Mesodermal cell (in vitro differentiated cells): ENCODE results near the gene TRPM2.

Experiments used
- H3K27ac ChIP-seq: 2 replicates; pipeline ENCODE4 v1.7.0; 2013; ENCODE audit warnings: mild to moderate bottlenecking, low read depth, low read length, moderate library complexity; ENCODE audit not compliant: severe bottlenecking
- H3K36me3 ChIP-seq: 2 replicates; pipeline ENCODE4 v1.7.1; 2013; ENCODE audit warnings: mild to moderate bottlenecking, low read length, moderate library complexity; ENCODE audit not compliant: control insufficient read depth, insufficient read depth
- H3K4me1 ChIP-seq: one replicate; pipeline ENCODE4 v1.7.1; 2013; ENCODE audit warnings: mild to moderate bottlenecking, low read length; ENCODE audit not compliant: insufficient read depth, control insufficient read depth, poor library complexity, severe bottlenecking
- H3K4me3 ChIP-seq: 2 replicates; pipeline ENCODE4 v1.7.0; 2013; ENCODE audit warnings: low read length, control low read depth, mild to moderate bottlenecking; ENCODE audit not compliant: insufficient read depth, poor library complexity, severe bottlenecking; ENCODE audit errors: extremely low read depth
- H3K9me3 ChIP-seq: 2 replicates; pipeline ENCODE4 v1.7.1; 2013; ENCODE audit warnings: mild to moderate bottlenecking, low read length, moderate library complexity; ENCODE audit not compliant: control insufficient read depth
- WGBS, 2 experiments: methylation state at CpG; one replicate each; pipeline ENCODE4 v1.1.5; 2013; ENCODE audit warnings: missing lambda C conversion rate in 2 of 2; ENCODE audit not compliant: insufficient coverage in 2 of 2; 5-methylcytosine and 5-hydroxymethylcytosine counted together

Gene TRPM2

GRCh38 chr21:44427241-44428120 lies 74.1 kb downstream of the TRPM2 start:
- Histone ChIP-seq H3K4me3 (no peak overlapping the region), H3K27ac (no peak overlapping the region), H3K9me3 (peaks cover 10% of the 10 kb centered on the region), H3K36me3 (no peaks in the 10 kb centered on the region), H3K4me1 (no peaks in the 10 kb centered on the region)
- 89 to 91% methylated on average over 20 to 26 of the region's 28 CpGs for WGBS, 2 experiments

GRCh38 chr21:44428281-44428960 lies 75.0 kb downstream of the TRPM2 start:
- H3K27ac ChIP-seq = no peak overlapping the region
- H3K36me3 ChIP-seq = no peaks in the 10 kb centered on the region
- no peaks in the 10 kb centered on the region for H3K4me1 ChIP-seq
- 60 to 70% methylated on average over 3 of the region's 3 CpGs for WGBS, 2 experiments
- peaks cover 10% of the 10 kb centered on the region for H3K9me3 ChIP-seq
- H3K4me3 ChIP-seq = no peak overlapping the region

GRCh38 chr21:44429894-44430293 lies 76.5 kb downstream of the TRPM2 start:
- Histone ChIP-seq H3K4me1 (no peaks in the 10 kb centered on the region), H3K27ac (no peak overlapping the region), H3K4me3 (no peak overlapping the region), H3K9me3 (peaks cover 10% of the 10 kb centered on the region), H3K36me3 (no peaks in the 10 kb centered on the region)
- WGBS, 2 experiments = no CpG with 5 or more reads among the region's 1 CpG

- 90 to 94% methylated on average over 2 to 3 of the region's 4 CpGs for WGBS, 2 experiments
- H3K36me3 ChIP-seq = no peaks in the 10 kb centered on the region
- H3K4me3 ChIP-seq = no peak overlapping the region
- no peak overlapping the region for H3K27ac ChIP-seq
- H3K4me1 ChIP-seq = no peaks in the 10 kb centered on the region
- peaks cover 10% of the 10 kb centered on the region for H3K9me3 ChIP-seq
Observed at GRCh38 chr21:44431300-44431699, 77.9 kb downstream of the TRPM2 start.

GRCh38 chr21:44432841-44433790 lies 79.7 kb downstream of the TRPM2 start:
- Histone ChIP-seq H3K4me1 (no peaks in the 10 kb centered on the region), H3K9me3 (peaks cover 10% of the 10 kb centered on the region), H3K27ac (no peak overlapping the region), H3K36me3 (no peaks in the 10 kb centered on the region), H3K4me3 (no peak overlapping the region)
- 92% methylated on average over 30 to 32 of the region's 34 CpGs for WGBS, 2 experiments

GRCh38 chr21:44433791-44434567 lies 80.6 kb downstream of the TRPM2 start:
- H3K4me1 ChIP-seq = no peaks in the 10 kb centered on the region
- no peak overlapping the region for H3K4me3 ChIP-seq
- 89 to 94% methylated on average over 34 to 35 of the region's 39 CpGs for WGBS, 2 experiments
- H3K36me3 ChIP-seq = no peaks in the 10 kb centered on the region
- H3K9me3 ChIP-seq = peaks cover 10% of the 10 kb centered on the region
- no peak overlapping the region for H3K27ac ChIP-seq

GRCh38 chr21:44434568-44434925 lies 81.1 kb downstream of the TRPM2 start:
- WGBS, 2 experiments = 86 to 96% methylated on average over 12 to 13 of the region's 13 CpGs
- no peaks in the 10 kb centered on the region for H3K36me3 ChIP-seq
- no peak overlapping the region for H3K27ac ChIP-seq
- no peaks in the 10 kb centered on the region for H3K4me1 ChIP-seq
- H3K9me3 ChIP-seq = peaks cover 10% of the 10 kb centered on the region
- no peak overlapping the region for H3K4me3 ChIP-seq

GRCh38 chr21:44434936-44435635 lies 81.7 kb downstream of the TRPM2 start:
- Histone ChIP-seq H3K27ac (no peak overlapping the region), H3K9me3 (peaks cover 6% of the 10 kb centered on the region), H3K4me3 (no peak overlapping the region), H3K36me3 (no peaks in the 10 kb centered on the region), H3K4me1 (no peaks in the 10 kb centered on the region)
- 87 to 88% methylated on average over 27 of the region's 28 CpGs for WGBS, 2 experiments

- no peaks in the 10 kb centered on the region for H3K4me1 ChIP-seq
- no peak overlapping the region for H3K4me3 ChIP-seq
- peaks cover 5% of the 10 kb centered on the region for H3K9me3 ChIP-seq
- no peak overlapping the region for H3K27ac ChIP-seq
- no peaks in the 10 kb centered on the region for H3K36me3 ChIP-seq
- WGBS, 2 experiments = 93 to 96% methylated on average over 8 to 10 of the region's 13 CpGs
Observed at GRCh38 chr21:44436111-44436611, 82.7 kb downstream of the TRPM2 start.
